H9 (cell line): ENCODE results near the gene PRKCI. TPM values are rescaled to one million over a fixed set of nuclear protein-coding genes. Genes with fewer than 3 reads are reported as not detected.

ENCODE experiments used
- DNase-seq: peaks from one replicate; pipeline ENCODE4 v3.0.0-alpha.2; 2017
- H2AFZ ChIP-seq: one replicate; pipeline ENCODE4 v1.6.1; 2013; ENCODE audit warnings: mild to moderate bottlenecking, low read length, control low read depth, moderate library complexity
- H2AK5ac ChIP-seq: 2 replicates; pipeline ENCODE4 v1.6.1; 2013; ENCODE audit warnings: low read length, control low read depth, mixed read lengths; ENCODE audit not compliant: insufficient read length
- H2BK120ac ChIP-seq: one replicate; pipeline ENCODE4 v1.6.1; 2013; ENCODE audit warnings: low read depth, mild to moderate bottlenecking, low read length, control low read depth, inconsistent platforms; ENCODE audit not compliant: poor library complexity, severe bottlenecking
- H2BK12ac ChIP-seq: 2 replicates; pipeline ENCODE4 v1.6.1; 2013; ENCODE audit warnings: low read length, control low read depth, mixed read lengths, low read depth; ENCODE audit not compliant: insufficient read length
- H2BK15ac ChIP-seq: 2 replicates; pipeline ENCODE4 v1.6.1; 2013; ENCODE audit warnings: low read depth, low read length, control low read depth
- H2BK20ac ChIP-seq: one replicate; pipeline ENCODE4 v1.6.1; 2013; ENCODE audit warnings: low read depth, mild to moderate bottlenecking, low read length, control low read depth, inconsistent platforms; ENCODE audit not compliant: poor library complexity, severe bottlenecking
- H2BK5ac ChIP-seq: 2 replicates; pipeline ENCODE4 v1.6.1; 2013; ENCODE audit warnings: low read length, control low read depth, mixed read lengths; ENCODE audit not compliant: insufficient read length
- H3K14ac ChIP-seq: 2 replicates; pipeline ENCODE4 v1.6.1; 2013; ENCODE audit warnings: low read length, control low read depth; ENCODE audit not compliant: insufficient read depth
- H3K18ac ChIP-seq: 2 replicates; pipeline ENCODE4 v1.6.1; 2013; ENCODE audit warnings: low read depth, mild to moderate bottlenecking, mixed read lengths, low read length, control low read depth; ENCODE audit not compliant: insufficient read length
- H3K23ac ChIP-seq: 2 replicates; pipeline ENCODE4 v1.6.1; 2013; ENCODE audit warnings: low read length, control low read depth, mixed read lengths, low read depth; ENCODE audit not compliant: insufficient read length
- H3K23me2 ChIP-seq: 2 replicates; pipeline ENCODE4 v1.6.1; 2013; ENCODE audit warnings: low read depth, mild to moderate bottlenecking, mixed read lengths, low read length, control low read depth; ENCODE audit not compliant: insufficient read length, poor library complexity, severe bottlenecking
- H3K27ac ChIP-seq: 2 replicates; pipeline ENCODE4 v1.5.1; 2013; ENCODE audit warnings: low read length, control low read depth, mixed read lengths, low read depth; ENCODE audit not compliant: insufficient read length
- H3K27me3 ChIP-seq: 2 replicates; pipeline ENCODE4 v1.6.1; 2013; ENCODE audit warnings: low read length, control low read depth, inconsistent platforms; ENCODE audit not compliant: insufficient read depth
- H3K4ac ChIP-seq: 2 replicates; pipeline ENCODE4 v1.6.1; 2013; ENCODE audit warnings: low read depth, mild to moderate bottlenecking, control low read depth, inconsistent platforms, low read length, moderate library complexity
- H3K4me1 ChIP-seq: 2 replicates; pipeline ENCODE4 v1.6.1; 2013; ENCODE audit warnings: low read length, control low read depth, inconsistent platforms; ENCODE audit not compliant: insufficient read depth
- H3K4me2 ChIP-seq: 2 replicates; pipeline ENCODE4 v1.6.1; 2013; ENCODE audit warnings: low read length, control low read depth, mixed read lengths; ENCODE audit not compliant: insufficient read length, insufficient read depth
- H3K56ac ChIP-seq: 2 replicates; pipeline ENCODE4 v1.6.1; 2013; ENCODE audit warnings: low read depth, mild to moderate bottlenecking, mixed read lengths, low read length, control low read depth; ENCODE audit not compliant: insufficient read length
- H3K79me1 ChIP-seq: 2 replicates; pipeline ENCODE4 v1.6.1; 2013; ENCODE audit warnings: low read depth, mild to moderate bottlenecking, moderate library complexity, low read length, control low read depth, inconsistent platforms; ENCODE audit not compliant: insufficient read depth, poor library complexity, severe bottlenecking
- H3K79me2 ChIP-seq: 2 replicates; pipeline ENCODE4 v1.6.1; 2013; ENCODE audit warnings: low read length, control low read depth, inconsistent platforms; ENCODE audit not compliant: insufficient read depth
- H3K9ac ChIP-seq: 2 replicates; pipeline ENCODE4 v1.6.1; 2013; ENCODE audit warnings: low read length, control low read depth, mixed read lengths; ENCODE audit not compliant: insufficient read length; ENCODE audit errors: extremely low read depth
- H3K9me3 ChIP-seq: one replicate; pipeline ENCODE4 v1.6.1; 2013; ENCODE audit warnings: low read depth, low read length, inconsistent platforms; ENCODE audit not compliant: control insufficient read depth
- H3T11ph ChIP-seq: one replicate; pipeline ENCODE4 v1.6.1; 2013; ENCODE audit warnings: mild to moderate bottlenecking, low read length, control low read depth, inconsistent platforms
- H4K20me1 ChIP-seq: one replicate; pipeline ENCODE4 v1.6.1; 2013; ENCODE audit not compliant: control insufficient read depth, insufficient read length, insufficient read depth
- H4K5ac ChIP-seq: 2 replicates; pipeline ENCODE4 v1.6.1; 2013; ENCODE audit warnings: low read depth, mild to moderate bottlenecking, mixed read lengths, low read length, control low read depth; ENCODE audit not compliant: insufficient read length
- H4K8ac ChIP-seq: replicated peaks from 2 replicates; pipeline ENCODE4 v1.6.1; 2013; ENCODE audit warnings: low read length, control low read depth, mixed read lengths, low read depth; ENCODE audit not compliant: insufficient read length
- H4K91ac ChIP-seq: 2 replicates; pipeline ENCODE4 v1.6.1; 2013; ENCODE audit warnings: low read depth, mild to moderate bottlenecking, moderate library complexity, mixed read lengths, low read length, control low read depth; ENCODE audit not compliant: insufficient read length
- H3K27ac Mint-ChIP-seq, 3 experiments: 2 replicates in 2 of 3; 3 replicates in 1 of 3; pipeline ENCODE4 v1.8.0; 2020 to 2021; ENCODE audit warnings: mixed read lengths in 3 of 3, mild to moderate bottlenecking in 1 of 3, moderate library complexity in 1 of 3
- H3K27me3 Mint-ChIP-seq: 2 replicates; pipeline ENCODE4 v1.8.0; 2021; ENCODE audit warnings: low read depth, mild to moderate bottlenecking, moderate library complexity, mixed read lengths
- H3K36me3 Mint-ChIP-seq, 3 experiments: 2 replicates in 2 of 3; 3 replicates in 1 of 3; pipeline ENCODE4 v1.8.0; 2020 to 2021; ENCODE audit warnings: low read depth in 3 of 3, mixed read lengths in 3 of 3; ENCODE audit not compliant: insufficient read depth in 1 of 3
- H3K4me1 Mint-ChIP-seq, 2 experiments: 2 replicates each; pipeline ENCODE4 v1.8.0; 2020; ENCODE audit warnings: mixed read lengths in 2 of 2
- H3K4me3 Mint-ChIP-seq, 2 experiments: 2 replicates in 1 of 2; 3 replicates in 1 of 2; pipeline ENCODE4 v1.8.0; 2020 to 2021; ENCODE audit warnings: mild to moderate bottlenecking in 2 of 2, mixed read lengths in 2 of 2, moderate library complexity in 1 of 2
- H3K9me3 Mint-ChIP-seq, 2 experiments: 2 replicates in 1 of 2; 3 replicates in 1 of 2; pipeline ENCODE4 v1.8.0; 2020; ENCODE audit warnings: mild to moderate bottlenecking in 2 of 2, mixed read lengths in 2 of 2, moderate library complexity in 1 of 2
- CTCF ChIP-seq: fragments of 200-600 bp; sonication (generic); conservative IDR thresholded peaks from 3 replicates; pipeline ENCODE4 v1.8.0; 2021; ENCODE audit warnings: antibody characterized with exemption, mild to moderate bottlenecking
- WGBS: extraction: QIAGEN DNeasy Blood & Tissue Kit; methylation state at CpG from one replicate; pipeline ENCODE4 v1.1.7; 2013; ENCODE audit warnings: missing lambda C conversion rate, low lambda C conversion rate, mixed read lengths; ENCODE audit not compliant: insufficient read length; ENCODE audit errors: extremely low coverage; 5-methylcytosine and 5-hydroxymethylcytosine counted together
- total RNA-seq: library from RNA; stranded (reverse); gene quantifications from 2 replicates; pipeline ENCODE4 v1.2.1, GENCODE V29; 2021

Gene PRKCI
- total RNA-seq, 1 experiment from 2014 or later = 71.1 TPM

- Histone ChIP-seq H3K18ac (peak within 1 kb of the TSS; percentile 91), H3K9me3 (no peaks in the 10 kb centered on the region), H3K14ac (peak within 1 kb of the TSS; percentile 92), H4K20me1 (no peaks in the 10 kb centered on the region), H2BK15ac (no peak within 1 kb of the TSS), H2BK20ac (no peak within 1 kb of the TSS), H3K56ac (no peak within 1 kb of the TSS), H3K4me2 (peak within 1 kb of the TSS; percentile 86), H2AK5ac (no peak within 1 kb of the TSS), H3K23ac (no peak within 1 kb of the TSS), H4K91ac (no peak within 1 kb of the TSS), H3K9ac (peak within 1 kb of the TSS; percentile 92), H2AFZ (no peak within 1 kb of the TSS), H3K27me3 (no peaks in the 10 kb centered on the region), H3T11ph (no peak within 1 kb of the TSS), H2BK12ac (no peak within 1 kb of the TSS), H2BK5ac (no peak within 1 kb of the TSS), H2BK120ac (no peak within 1 kb of the TSS), H3K27ac (no peak within 1 kb of the TSS), H3K4ac (no peak within 1 kb of the TSS), H3K4me1 (no peaks in the 10 kb centered on the region), H3K79me2 (peaks cover 5% of the 10 kb centered on the region; the same call in 1 of the 2 replicates), H3K79me1 (no peaks in the 10 kb centered on the region), H4K8ac (no peak within 1 kb of the TSS), H3K23me2 (peaks cover 10% of the 10 kb centered on the region), H4K5ac (no peak within 1 kb of the TSS)
- no peaks in the 10 kb centered on the region for H3K27me3 Mint-ChIP-seq
- peaks cover 14 to 16% of the 10 kb centered on the region in 2 experiments for H3K4me1 Mint-ChIP-seq
- DNase-seq = peak; percentile 94
- H3K36me3 Mint-ChIP-seq = peaks cover 10 to 22% (median 21%) of the 10 kb centered on the region in 3 experiments; a peak in 6 of 7 replicates
- TF ChIP-seq CTCF = no peak
- H3K4me3 Mint-ChIP-seq = peak within 1 kb of the TSS; percentile 99 to 100
- no CpG with 5 or more reads among the region's 71 CpGs for WGBS
- H3K27ac Mint-ChIP-seq = peak within 1 kb of the TSS; percentile 96 to 100 (median 100)
- no peaks in the 10 kb centered on the region for H3K9me3 Mint-ChIP-seq
Observed at GRCh38 chr3:170180908-170181885, 41.0 kb upstream of the PRKCI start, which contains the start of gene PHC3. PHC3 (minus strand) TSS chr3:170181733; CDS start chr3:170181715, 18 bp downstream.
